Prostate gland (tissue), 2 donors: ENCODE data around the gene RXRB. TPM values are rescaled to one million over a fixed set of nuclear protein-coding genes. Genes with fewer than 3 reads are reported as not detected.

Experiments used
- DNase-seq: peaks from one replicate; pipeline ENCODE4 v3.0.0-alpha.2; 2019; ENCODE audit warnings: low spot score
- H3K27ac ChIP-seq, 2 donors: fragments of 200-600 bp; sonication (generic); 2 replicates each; pipeline ENCODE4 v1.5.1; 2017 to 2019
- H3K27me3 ChIP-seq: fragments of 200-600 bp; sonication (generic); replicated peaks from 2 replicates; pipeline ENCODE4 v1.5.1; 2019; ENCODE audit not compliant: insufficient read depth
- H3K36me3 ChIP-seq, 2 donors: fragments of 200-600 bp; sonication (generic); 1 replicate in 1 of 2; 2 replicates in 1 of 2; pipeline versions ENCODE4 v1.5.1 to v1.8.1; 2017 to 2019
- H3K4me1 ChIP-seq: fragments of 200-600 bp; sonication (generic); replicated peaks from 2 replicates; pipeline ENCODE4 v1.5.1; 2019
- H3K4me3 ChIP-seq, 2 donors: fragments of 200-600 bp; sonication (generic); 2 replicates each; pipeline ENCODE4 v1.5.1; 2017 to 2019
- H3K9me3 ChIP-seq: fragments of 200-600 bp; sonication (generic); 2 replicates; pipeline ENCODE4 v1.5.1; 2017
- CTCF ChIP-seq, 4 experiments: fragments of 200-600 bp in 2 of 4; fragments of 450-650 bp in 2 of 4; sonication (generic) in 2 of 4; IDR thresholded peaks; 1 replicate in 3 of 4; 2 replicates in 1 of 4; pipeline ENCODE4 v1.5.1; 2016 to 2019; ENCODE audit warnings: antibody characterized with exemption in 4 of 4, mild to moderate bottlenecking in 2 of 4, moderate library complexity in 2 of 4
- POLR2A ChIP-seq: fragments of 450-650 bp; IDR thresholded peaks from one replicate; pipeline ENCODE4 v1.6.1; 2016; ENCODE audit warnings: antibody characterized with exemption, mild to moderate bottlenecking
- POLR2AphosphoS5 ChIP-seq: sonication (generic); formaldehyde crosslinking; IDR thresholded peaks from one replicate; pipeline ENCODE4 v1.6.1; 2017; ENCODE audit warnings: antibody characterized with exemption
- WGBS: methylation state at CpG from one replicate; pipeline ENCODE4 v1.1.5; 2018; 5-methylcytosine and 5-hydroxymethylcytosine counted together
- intact Hi-C: fragments of 100-400 bp; cut with DNase I; formaldehyde crosslinking; loops from one replicate; pipeline ENCODE4 v1.14.2; 2022
- total RNA-seq, 2 donors: library from RNA; depleted of rRNA; stranded (reverse); fragments of >200 nt; gene quantifications; one replicate each; pipeline ENCODE4 v1.1.0, GENCODE V29; 2016

The RXRB gene
- total RNA-seq, 2 donors from 2014 or later: 30.6 to 40.5 TPM

GRCh38 chr6:33169291-33170175, 30.9 kb downstream of the RXRB start:
- H3K9me3 ChIP-seq: no peaks in the 10 kb centered on the region
- no peak overlapping the region for H3K27ac ChIP-seq
- H3K4me1 ChIP-seq: no peaks in the 10 kb centered on the region
- no peak for DNase-seq
- no peaks in the 10 kb centered on the region for H3K36me3 ChIP-seq
- no peak for TF ChIP-seq POLR2AphosphoS5
- no peak for TF ChIP-seq POLR2A
- TF ChIP-seq CTCF (IDR thresholded peaks at IDR 0.05): no peak
- H3K4me3 ChIP-seq: no peak overlapping the region
- intact Hi-C loops: no loop called here
- no peaks in the 10 kb centered on the region for H3K27me3 ChIP-seq
- WGBS: 95% methylated on average over 10 of the region's 10 CpGs

GRCh38 chr6:33168639-33169038, 31.8 kb downstream of the RXRB start:
- Histone ChIP-seq H3K27ac (no peak overlapping the region), H3K27me3 (no peaks in the 10 kb centered on the region), H3K4me1 (no peaks in the 10 kb centered on the region), H3K4me3 (no peak overlapping the region), H3K36me3 (no peaks in the 10 kb centered on the region), H3K9me3 (no peaks in the 10 kb centered on the region)
- 89% methylated on average over 5 of the region's 5 CpGs for WGBS
- intact Hi-C loops: no loop called here
- TF ChIP-seq CTCF (IDR thresholded peaks at IDR 0.05) (no peak), POLR2AphosphoS5 (no peak), POLR2A (no peak)
- DNase-seq: no peak

GRCh38 chr6:33168284-33168601, 32.2 kb downstream of the RXRB start:
- Histone ChIP-seq H3K36me3 (no peaks in the 10 kb centered on the region), H3K4me1 (no peaks in the 10 kb centered on the region), H3K27me3 (no peaks in the 10 kb centered on the region), H3K4me3 (no peak overlapping the region), H3K9me3 (no peaks in the 10 kb centered on the region), H3K27ac (no peak overlapping the region)
- DNase-seq: no peak
- WGBS: 75% methylated on average over 6 of the region's 6 CpGs
- no peak for TF ChIP-seq CTCF (IDR thresholded peaks at IDR 0.05)
- TF ChIP-seq POLR2A: no peak
- TF ChIP-seq POLR2AphosphoS5: no peak
- intact Hi-C loops: no loop called here

GRCh38 chr6:33167374-33168283, 32.8 kb downstream of the RXRB start:
- H3K27me3 ChIP-seq: no peaks in the 10 kb centered on the region
- H3K9me3 ChIP-seq: no peaks in the 10 kb centered on the region
- H3K27ac ChIP-seq: no peak overlapping the region
- no peak overlapping the region for H3K4me3 ChIP-seq
- WGBS: 88% methylated on average over 19 of the region's 19 CpGs
- H3K36me3 ChIP-seq: no peaks in the 10 kb centered on the region
- intact Hi-C loops: no loop called here
- DNase-seq: no peak
- H3K4me1 ChIP-seq: no peaks in the 10 kb centered on the region
- TF ChIP-seq POLR2A (no peak), CTCF (IDR thresholded peaks at IDR 0.05) (no peak), POLR2AphosphoS5 (no peak)
